BLaER1 treated with 17β-estradiol and CSF1 and Interleukin-3, amounts not matched to agents 10 nM and 100 nM (cell line): ENCODE data around the gene TESMIN.

Experiments
- H3K27ac ChIP-seq, 11 experiments: shearing (Covaris generic); formaldehyde crosslinking; 2 replicates each; pipeline ENCODE4 v1.8.1; 2022
- H3K27me3 ChIP-seq, 11 experiments: shearing (Covaris generic); formaldehyde crosslinking; 2 replicates each; pipeline ENCODE4 v1.8.1; 2022
- H3K36me3 ChIP-seq, 11 experiments: shearing (Covaris generic); formaldehyde crosslinking; 2 replicates each; pipeline ENCODE4 v1.8.1; 2022
- H3K4me1 ChIP-seq, 10 experiments: shearing (Covaris generic); formaldehyde crosslinking; 2 replicates each; pipeline ENCODE4 v1.8.1; 2022
- H3K4me2 ChIP-seq, 11 experiments: shearing (Covaris generic); formaldehyde crosslinking; 2 replicates each; pipeline ENCODE4 v1.8.1; 2022
- H3K4me3 ChIP-seq, 10 experiments: shearing (Covaris generic); formaldehyde crosslinking; 2 replicates each; pipeline ENCODE4 v1.8.1; 2022
- H3K9ac ChIP-seq, 11 experiments: shearing (Covaris generic); formaldehyde crosslinking; 2 replicates each; pipeline ENCODE4 v1.8.1; 2022
- H3K9me3 ChIP-seq, 11 experiments: shearing (Covaris generic); formaldehyde crosslinking; replicated peaks in 1 of 11; 2 replicates each; pipeline ENCODE4 v1.8.1; 2022
- H4K20me1 ChIP-seq, 11 experiments: shearing (Covaris generic); formaldehyde crosslinking; 2 replicates each; pipeline ENCODE4 v1.8.1; 2022
- Cebpa-rat ChIP-seq, 11 experiments: shearing (Covaris generic); IDR thresholded peaks; 2 replicates each; pipeline ENCODE4 v1.8.1; 2022

Gene TESMIN

GRCh38 chr11:68764746-68765145 lies 13.4 kb upstream of the TESMIN start:
- Histone ChIP-seq H3K9ac (no peak overlapping the region; a peak in 1 of 22 replicates), H3K36me3 (peaks cover 13 to 72% (median 49%) of the 10 kb centered on the region in 11 experiments; a peak in 19 of 22 replicates)

GRCh38 chr11:68763926-68764657 lies 12.8 kb upstream of the TESMIN start:
- TF ChIP-seq Cebpa-rat (IDR thresholded peaks at IDR 0.05): no peak
- Histone ChIP-seq H3K9me3 (no peaks in the 10 kb centered on the region), H3K4me2 (no peak overlapping the region), H4K20me1 (peaks cover 0 to 13% (median 0%) of the 10 kb centered on the region in 11 experiments; a peak in 4 of 22 replicates), H3K9ac (no peak overlapping the region; a peak in 2 of 22 replicates), H3K4me3 (no peak overlapping the region), H3K27ac (no peak overlapping the region), H3K27me3 (no peaks in the 10 kb centered on the region), H3K4me1 (peaks cover 0 to 15% (median 9%) of the 10 kb centered on the region in 10 experiments; a peak in 12 of 20 replicates), H3K36me3 (peaks cover 13 to 72% (median 49%) of the 10 kb centered on the region in 11 experiments; a peak in 19 of 22 replicates)

More at GRCh38 chr11:68764746-68765145, 13.4 kb upstream of the TESMIN start:
- Histone ChIP-seq H3K27me3 (no peaks in the 10 kb centered on the region), H4K20me1 (peaks cover 0 to 13% (median 0%) of the 10 kb centered on the region in 11 experiments; a peak in 4 of 22 replicates), H3K9me3 (no peaks in the 10 kb centered on the region), H3K27ac (no peak overlapping the region), H3K4me2 (0 out of 22 replicates have a peak overlapping the region, but pooled peaks of 1 of the 11 experiments have one; percentile 18), H3K4me1 (peaks cover 0 to 12% (median 8%) of the 10 kb centered on the region in 10 experiments; a peak in 12 of 20 replicates), H3K4me3 (no peak overlapping the region)
- no peak for TF ChIP-seq Cebpa-rat (IDR thresholded peaks at IDR 0.05)

GRCh38 chr11:68763181-68763721 lies 11.9 kb upstream of the TESMIN start:
- peaks cover 0 to 13% (median 0%) of the 10 kb centered on the region in 11 experiments; a peak in 4 of 22 replicates for H4K20me1 ChIP-seq
- H3K36me3 ChIP-seq: peaks cover 15 to 73% (median 46%) of the 10 kb centered on the region in 11 experiments; a peak in 20 of 22 replicates
- no peaks in the 10 kb centered on the region for H3K27me3 ChIP-seq
- H3K4me3 ChIP-seq: no peak overlapping the region
- no peak overlapping the region for H3K9ac ChIP-seq
- TF ChIP-seq Cebpa-rat (IDR thresholded peaks at IDR 0.05): no peak
- no peak overlapping the region for H3K4me2 ChIP-seq
- no peaks in the 10 kb centered on the region for H3K9me3 ChIP-seq
- H3K4me1 ChIP-seq: peaks cover 5 to 18% (median 13%) of the 10 kb centered on the region in 10 experiments; a peak in 16 of 20 replicates
- H3K27ac ChIP-seq: no peak overlapping the region

GRCh38 chr11:68762481-68762880 lies 11.2 kb upstream of the TESMIN start:
- no peak for TF ChIP-seq Cebpa-rat (IDR thresholded peaks at IDR 0.05)
- H3K9ac ChIP-seq: no peak overlapping the region
- H3K27me3 ChIP-seq: no peaks in the 10 kb centered on the region
- peaks cover 22 to 77% (median 48%) of the 10 kb centered on the region in 11 experiments; a peak in 21 of 22 replicates for H3K36me3 ChIP-seq
- peaks cover 0 to 13% (median 0%) of the 10 kb centered on the region in 11 experiments; a peak in 4 of 22 replicates for H4K20me1 ChIP-seq
- no peaks in the 10 kb centered on the region for H3K9me3 ChIP-seq
- H3K4me1 ChIP-seq: peaks cover 9 to 24% (median 18%) of the 10 kb centered on the region in 10 experiments; a peak in 17 of 20 replicates
- H3K4me2 ChIP-seq: no peak overlapping the region
- no peak overlapping the region for H3K27ac ChIP-seq
- H3K4me3 ChIP-seq: no peak overlapping the region

GRCh38 chr11:68761801-68762200 lies 10.5 kb upstream of the TESMIN start:
- Histone ChIP-seq H3K9me3 (no peaks in the 10 kb centered on the region), H3K27me3 (no peaks in the 10 kb centered on the region), H3K9ac (no peak overlapping the region), H3K36me3 (peaks cover 28 to 77% (median 54%) of the 10 kb centered on the region in 11 experiments; a peak in 21 of 22 replicates), H3K27ac (no peak overlapping the region), H4K20me1 (peaks cover 0 to 13% (median 0%) of the 10 kb centered on the region in 11 experiments; a peak in 4 of 22 replicates), H3K4me1 (peaks cover 9 to 29% (median 23%) of the 10 kb centered on the region in 10 experiments; a peak in 19 of 20 replicates), H3K4me3 (no peak overlapping the region), H3K4me2 (no peak overlapping the region)
- no peak for TF ChIP-seq Cebpa-rat (IDR thresholded peaks at IDR 0.05)

- H3K4me1 ChIP-seq: peaks cover 9 to 45% (median 35%) of the 10 kb centered on the region in 10 experiments; a peak in 19 of 20 replicates
- H3K27me3 ChIP-seq: no peaks in the 10 kb centered on the region
- H3K9ac ChIP-seq: no peak overlapping the region
- no peak overlapping the region for H3K4me3 ChIP-seq
- no peak overlapping the region for H3K27ac ChIP-seq
- H3K36me3 ChIP-seq: peaks cover 28 to 76% (median 57%) of the 10 kb centered on the region in 11 experiments; a peak in 21 of 22 replicates
- TF ChIP-seq Cebpa-rat (IDR thresholded peaks at IDR 0.05): no peak
- H3K4me2 ChIP-seq: no peak overlapping the region
- peaks cover 0 to 6% (median 0%) of the 10 kb centered on the region in 11 experiments; a peak in 2 of 22 replicates for H3K9me3 ChIP-seq
- peaks cover 0 to 13% (median 0%) of the 10 kb centered on the region in 11 experiments; a peak in 4 of 22 replicates for H4K20me1 ChIP-seq
These were observed 8.7 kb upstream of the TESMIN start for GRCh38 chr11:68759991-68760390.

- H3K27me3 ChIP-seq: no peaks in the 10 kb centered on the region
- peaks cover 28 to 75% (median 53%) of the 10 kb centered on the region in 11 experiments; a peak in 21 of 22 replicates for H3K36me3 ChIP-seq
- TF ChIP-seq Cebpa-rat (IDR thresholded peaks at IDR 0.05): no peak
- H3K4me3 ChIP-seq: no peak overlapping the region
- no peaks in the 10 kb centered on the region; a peak in 1 of 22 replicates for H4K20me1 ChIP-seq
- peaks cover 9 to 56% (median 37%) of the 10 kb centered on the region in 10 experiments; a peak in 19 of 20 replicates for H3K4me1 ChIP-seq
- H3K9ac ChIP-seq: no peak overlapping the region
- H3K4me2 ChIP-seq: peak overlapping the region in 5 of 11 experiments; percentile 12 to 67 (median 61); a peak in 7 of 22 replicates
- no peak overlapping the region for H3K27ac ChIP-seq
- H3K9me3 ChIP-seq: peaks cover 0 to 12% (median 0%) of the 10 kb centered on the region in 11 experiments; a peak in 6 of 22 replicates
These were observed 6.4 kb upstream of the TESMIN start for GRCh38 chr11:68757711-68758110.

GRCh38 chr11:68756171-68756766 lies 4.9 kb upstream of the TESMIN start:
- no peaks in the 10 kb centered on the region for H3K27me3 ChIP-seq
- peaks cover 9 to 66% (median 39%) of the 10 kb centered on the region in 10 experiments; a peak in 19 of 20 replicates for H3K4me1 ChIP-seq
- peaks cover 17 to 60% (median 40%) of the 10 kb centered on the region in 11 experiments; a peak in 20 of 22 replicates for H3K36me3 ChIP-seq
- H3K9ac ChIP-seq: peak overlapping the region in 1 of 11 experiments; percentile 15; a peak in 1 of 22 replicates
- TF ChIP-seq Cebpa-rat (IDR thresholded peaks at IDR 0.05): no peak
- H3K9me3 ChIP-seq: peaks cover 0 to 12% (median 0%) of the 10 kb centered on the region in 11 experiments; a peak in 6 of 22 replicates
- no peaks in the 10 kb centered on the region for H4K20me1 ChIP-seq
- no peak overlapping the region for H3K27ac ChIP-seq
- H3K4me2 ChIP-seq: peak overlapping the region in 8 of 11 experiments; percentile 8 to 67 (median 54); a peak in 14 of 22 replicates
- no peak overlapping the region for H3K4me3 ChIP-seq
